GM12878 (cell line): Measurements from ENCODE around the gene MAK. TPM values are rescaled to one million over a fixed set of nuclear protein-coding genes. Genes with fewer than 3 reads are reported as not detected.
A peak's percentile ranks its signal among the peaks of the same experiment; 100 is the strongest.

Experiments used
- ATAC-seq: fragments of 200-7000 bp; cut with Tn5 transposase; 3 replicates; pipeline ENCODE4 v1.9.1; 2020; ENCODE audit warnings: mild to moderate bottlenecking, moderate library complexity
- BruUV-seq: library from RNA; stranded (reverse); fragments of 400-500 nt; replicated peaks from 2 replicates; lab custom pipeline; 2021; lab: Mats Ljungman, UMichigan
- CTCF ChIA-PET: fragments of 300-600 bp; sonication (Branson Sonifier 250); formaldehyde crosslinking; extraction: SDS; loops from one replicate; lab custom pipeline; 2021; ENCODE audit warnings: inconsistent platforms; lab: Yijun Ruan, JAX
- POLR2A ChIA-PET: fragments of 350-600 bp; formaldehyde crosslinking; extraction: SDS; loops from one replicate; lab custom pipeline; 2021; ENCODE audit warnings: inconsistent platforms; lab: Charles Lee
- RAD21 ChIA-PET: fragments of 300-600 bp; sonication (Branson Sonifier 250); formaldehyde crosslinking; loops from one replicate; lab custom pipeline; 2023; ENCODE audit warnings: antibody characterized with exemption; ENCODE audit not compliant: unreplicated experiment; lab: Charles Lee
- SMC1A ChIA-PET: fragments of 300-600 bp; sonication (Branson Sonifier 250); formaldehyde crosslinking; loops from one replicate; lab custom pipeline; 2023; ENCODE audit not compliant: unreplicated experiment, uncharacterized antibody; lab: Charles Lee
- DNase-seq: peaks from one replicate; pipeline ENCODE4 v3.0.0-alpha.2; 2011; ENCODE audit warnings: low read depth, low spot score
- FAIRE-seq: peaks from 3 replicates; lab custom pipeline; 2011; peaks lifted over from hg19 to GRCh38; lab: Jason Lieb, UNC
- H2AFZ ChIP-seq: 2 replicates; pipeline ENCODE4 v1.6.0; 2011; ENCODE audit warnings: low read depth, low read length, control low read depth; ENCODE audit not compliant: control insufficient read depth
- H3K27ac ChIP-seq: 2 replicates; pipeline ENCODE4 v1.5.1; 2011; ENCODE audit warnings: control low read depth; ENCODE audit not compliant: control insufficient read depth, insufficient read depth
- H3K27me3 ChIP-seq, 2 experiments: replicated peaks in 1 of 2; 2 replicates each; pipeline versions ENCODE4 v1.6.0 to v1.6.1; 2011; ENCODE audit warnings: low read length in 1 of 2; ENCODE audit not compliant: control insufficient read depth in 2 of 2, insufficient read depth in 2 of 2
- H3K36me3 ChIP-seq, 2 experiments: 2 replicates each; pipeline ENCODE4 v1.5.1; 2011; ENCODE audit warnings: low read length in 1 of 2; ENCODE audit not compliant: control insufficient read depth in 2 of 2, insufficient read depth in 2 of 2
- H3K4me1 ChIP-seq: 2 replicates; pipeline ENCODE4 v1.6.1; 2011; ENCODE audit warnings: mild to moderate bottlenecking, low read length, moderate library complexity, mixed read lengths; ENCODE audit not compliant: control insufficient read depth, insufficient read depth
- H3K4me2 ChIP-seq: 2 replicates; pipeline ENCODE4 v1.6.0; 2011; ENCODE audit warnings: control low read depth; ENCODE audit not compliant: control insufficient read depth, insufficient read depth
- H3K4me3 ChIP-seq: fragments of 200-600 bp; sonication (generic); 2 replicates; pipeline ENCODE4 v1.5.1; 2016
- H3K79me2 ChIP-seq: 2 replicates; pipeline ENCODE4 v1.6.0; 2011; ENCODE audit warnings: low read length; ENCODE audit not compliant: control insufficient read depth, insufficient read depth
- H3K9ac ChIP-seq: 2 replicates; pipeline ENCODE4 v1.8.0; 2011; ENCODE audit warnings: low read length, control low read depth, mixed read lengths; ENCODE audit not compliant: control insufficient read depth, insufficient read depth
- H3K9me3 ChIP-seq: replicated peaks from 3 replicates; pipeline ENCODE4 v1.5.1; 2011; ENCODE audit warnings: mild to moderate bottlenecking, low read length; ENCODE audit not compliant: control insufficient read depth, insufficient read depth
- H4K20me1 ChIP-seq: 2 replicates; pipeline ENCODE4 v1.6.0; 2011; ENCODE audit not compliant: control insufficient read depth, insufficient read depth
- CHD2 ChIP-seq: IDR thresholded peaks from 2 replicates; pipeline ENCODE4 v1.6.1; 2011; ENCODE audit warnings: low read depth, low read length, improper control_type of control experiment, borderline replicate concordance
- KLF5 ChIP-seq: fragments of 450-650 bp; IDR thresholded peaks from 2 replicates; pipeline ENCODE4 v1.6.1; 2014; ENCODE audit warnings: mild to moderate bottlenecking; ENCODE audit not compliant: partially characterized antibody
- RAD51 ChIP-seq: fragments of 450-650 bp; IDR thresholded peaks from 2 replicates; pipeline ENCODE4 v1.6.1; 2016; ENCODE audit warnings: moderate library complexity, mild to moderate bottlenecking, inconsistent platforms
- WGBS: methylation state at CpG from one replicate; pipeline ENCODE4 v1.1.6; 2016; ENCODE audit warnings: low lambda C conversion rate; ENCODE audit not compliant: insufficient replicate concordance, insufficient coverage; ENCODE audit errors: missing lambda C conversion rate; 5-methylcytosine and 5-hydroxymethylcytosine counted together
- in situ Hi-C: fragments of 300-500 bp; cut with MboI; formaldehyde crosslinking; loops from 9 replicates; pipeline ENCODE4 v1.14.3; 2018; ENCODE audit warnings: mixed read lengths
- intact Hi-C: fragments of 100-400 bp; cut with micrococcal nuclease; formaldehyde crosslinking; loops from one replicate; pipeline ENCODE4 v1.14.2; 2022; ENCODE audit not compliant: unreplicated experiment
- polyA plus RNA-seq, 11 experiments: library from polyadenylated mRNA; depleted of rRNA in 4 of 11; unstranded in 6 of 11; stranded (reverse) in 5 of 11; fragments of >200 nt; fragmentation: Nextera tagmentation in 4 of 11; fragmentation: Illumina TruSeq in 1 of 11; extraction: Ambion mirVana in 4 of 11; extraction: Trizol in 1 of 11; gene quantifications; 1 replicate in 1 of 11; 2 replicates in 10 of 11; pipeline versions ENCODE4 v1.2.1 to v1.2.3, GENCODE V29; 2011 to 2016; ENCODE audit warnings: inconsistent platforms in 2 of 11, missing spikeins in 2 of 11, low read depth in 1 of 11
- total RNA-seq, 4 experiments: library from RNA; depleted of rRNA in 3 of 4; stranded (reverse); fragments of >200 nt in 3 of 4; fragmentation: Illumina TruSeq in 1 of 4; extraction: Trizol in 1 of 4; gene quantifications; 2 replicates each; pipeline versions ENCODE4 v1.2.1 to v1.2.3, GENCODE V29; 2013 to 2021

MAK gene
- total and polyA plus RNA-seq, 10 of the 15 experiments (the other 5 are each of a cell fraction or from before 2014, with no cell fraction given): 0.01 to 0.90 (median 0.13) TPM; not detected in 1

GRCh38 chr6:10793695-10794094 lies 44.6 kb downstream of the MAK start:
- BruUV-seq: no TSS peak
- in situ Hi-C loops: no loop called here

GRCh38 chr6:10793035-10793434 lies 45.3 kb downstream of the MAK start:
- FAIRE-seq (no peak), ATAC-seq (no peak), DNase-seq (no peak)
- H3K36me3 ChIP-seq: no peaks in the 10 kb centered on the region
- CTCF ChIA-PET: interaction anchor here (0.7 to 12.1 kb wide), 2 partner anchors 97 to 313 kb away, joined by 3 to 153 read pairs; no protein-coding TSS in a partner anchor
- no peak overlapping the region for H3K4me3 ChIP-seq
- no peak overlapping the region for H3K9ac ChIP-seq
- H3K4me2 ChIP-seq: no peak overlapping the region
- no peaks in the 10 kb centered on the region for H3K9me3 ChIP-seq
- 98% methylated on average over 3 of the region's 3 CpGs for WGBS
- POLR2A ChIA-PET: interaction anchor here (0.8 kb wide), 1 partner anchor 55 kb away, joined by 3 read pairs; no protein-coding TSS in a partner anchor
- intact Hi-C loops: no loop called here
- H3K4me1 ChIP-seq: no peaks in the 10 kb centered on the region
- H2AFZ ChIP-seq: no peak overlapping the region
- H3K79me2 ChIP-seq: no peaks in the 10 kb centered on the region
- no peaks in the 10 kb centered on the region for H4K20me1 ChIP-seq
- RAD21 ChIA-PET: interaction anchor here (1.3 to 1.4 kb wide), 2 partner anchors 276 to 314 kb away, joined by 3 to 5 read pairs; no protein-coding TSS in a partner anchor
- no peaks in the 10 kb centered on the region for H3K27me3 ChIP-seq
- no TSS peak for BruUV-seq
- in situ Hi-C loops: no loop called here
- H3K27ac ChIP-seq: no peak overlapping the region
- no peak for TF ChIP-seq CHD2
- TF ChIP-seq RAD51: no peak
- TF ChIP-seq, all 136 proteins: peak for 0
- SMC1A ChIA-PET: interaction anchor here (2.2 kb wide), 1 partner anchor 312 kb away, joined by 5 read pairs; no protein-coding TSS in a partner anchor

More at GRCh38 chr6:10793695-10794094, 44.6 kb downstream of the MAK start:
- Histone ChIP-seq H3K9me3 (no peaks in the 10 kb centered on the region), H2AFZ (no peak overlapping the region), H3K4me2 (no peak overlapping the region), H3K9ac (no peak overlapping the region), H3K79me2 (no peaks in the 10 kb centered on the region), H3K27me3 (no peaks in the 10 kb centered on the region)
- 87% methylated on average over 6 of the region's 6 CpGs for WGBS
- ChIA-PET CTCF (interaction anchor here (0.7 to 12.1 kb wide), 3 partner anchors 27 to 313 kb away, joined by 3 to 153 read pairs (median 4); no protein-coding TSS in a partner anchor), POLR2A (no interaction called here)
- DNase-seq (no peak), FAIRE-seq (no peak), ATAC-seq (peak; percentile 27; the same call in 1 of the 3 replicates)
- intact Hi-C loops: no loop called here
- TF ChIP-seq KLF5 (no peak), CHD2 (no peak)
- TF ChIP-seq, all 136 proteins: peak for 0
- Histone ChIP-seq H4K20me1 (no peaks in the 10 kb centered on the region), H3K4me1 (no peaks in the 10 kb centered on the region), H3K36me3 (no peaks in the 10 kb centered on the region), H3K27ac (no peak overlapping the region), H3K4me3 (no peak overlapping the region)
- SMC1A ChIA-PET: interaction anchor here (1.1 to 2.2 kb wide), 2 partner anchors 313 to 315 kb away, joined by 5 read pairs; no protein-coding TSS in a partner anchor
- RAD21 ChIA-PET: interaction anchor here (1.3 to 1.4 kb wide), 2 partner anchors 275 to 315 kb away, joined by 3 to 5 read pairs; no protein-coding TSS in a partner anchor
